CD4-positive, alpha-beta memory T cell (primary cell): ENCODE data around the gene IQGAP2. TPM values are rescaled to one million over a fixed set of nuclear protein-coding genes. Genes with fewer than 3 reads are reported as not detected.

Experiments used
- CTCF ChIA-PET: fragments of 350-600 bp; sonication (Branson Sonifier 250); formaldehyde crosslinking; loops from one replicate; lab custom pipeline; 2021; ENCODE audit warnings: inconsistent platforms; ENCODE audit not compliant: partially characterized antibody; lab: Charles Lee
- POLR2A ChIA-PET: fragments of 350-600 bp; sonication (Branson Sonifier 250); formaldehyde crosslinking; loops from one replicate; lab custom pipeline; 2021; ENCODE audit not compliant: partially characterized antibody; lab: Charles Lee
- DNase-seq, 5 donors: peaks; one replicate each; pipeline versions ENCODE4 v3.0.0 to v3.0.0-alpha.2; 2020 to 2022; ENCODE audit warnings: mixed read lengths in 1 of 5
- H3K27ac ChIP-seq: one replicate; pipeline ENCODE4 v1.7.0; 2013; ENCODE audit warnings: low read depth, low read length
- H3K27me3 ChIP-seq: 2 replicates; pipeline ENCODE4 v1.7.0; 2013; ENCODE audit warnings: mild to moderate bottlenecking, low read length, moderate library complexity; ENCODE audit not compliant: insufficient read depth
- H3K36me3 ChIP-seq: 2 replicates; pipeline ENCODE4 v1.7.0; 2013; ENCODE audit warnings: mild to moderate bottlenecking, low read length, moderate library complexity; ENCODE audit not compliant: insufficient read depth
- H3K4me1 ChIP-seq: 2 replicates; pipeline ENCODE4 v1.7.0; 2013; ENCODE audit warnings: mild to moderate bottlenecking, low read length, moderate library complexity; ENCODE audit not compliant: insufficient read depth
- H3K4me3 ChIP-seq, 2 donors: one replicate each; pipeline ENCODE4 v1.7.0; 2013; ENCODE audit warnings: low read length in 2 of 2, mild to moderate bottlenecking in 1 of 2
- H3K9me3 ChIP-seq, 2 donors: one replicate each; pipeline ENCODE4 v1.7.0; 2013; ENCODE audit warnings: low read length in 2 of 2, control low read depth in 1 of 2; ENCODE audit not compliant: control insufficient read depth in 1 of 2
- H3K27ac Mint-ChIP-seq, 7 donors: one replicate each; pipeline ENCODE4 v1.8.0; 2020 to 2021; ENCODE audit warnings: mixed read lengths in 7 of 7, mild to moderate bottlenecking in 6 of 7, inconsistent platforms in 3 of 7, moderate library complexity in 3 of 7
- H3K27me3 Mint-ChIP-seq, 2 donors: one replicate each; pipeline ENCODE4 v1.8.0; 2020 to 2021; ENCODE audit warnings: mixed read lengths in 2 of 2
- H3K36me3 Mint-ChIP-seq, 2 donors: one replicate each; pipeline ENCODE4 v1.8.0; 2020 to 2021; ENCODE audit warnings: mixed read lengths in 2 of 2, inconsistent platforms in 1 of 2, mild to moderate bottlenecking in 1 of 2
- H3K4me1 Mint-ChIP-seq, 4 donors: one replicate each; pipeline ENCODE4 v1.8.0; 2020 to 2021; ENCODE audit warnings: mixed read lengths in 4 of 4, mild to moderate bottlenecking in 1 of 4
- H3K4me3 Mint-ChIP-seq, 8 donors: one replicate each; pipeline ENCODE4 v1.8.0; 2020 to 2021; ENCODE audit warnings: mixed read lengths in 8 of 8, mild to moderate bottlenecking in 7 of 8, moderate library complexity in 6 of 8, inconsistent platforms in 3 of 8
- H3K9me3 Mint-ChIP-seq, 8 donors: one replicate each; pipeline ENCODE4 v1.8.0; 2020 to 2021; ENCODE audit warnings: mixed read lengths in 8 of 8, mild to moderate bottlenecking in 5 of 8, inconsistent platforms in 3 of 8, moderate library complexity in 1 of 8
- intact Hi-C: fragments of 100-400 bp; cut with micrococcal nuclease; formaldehyde crosslinking; loops from one replicate; pipeline ENCODE4 v1.15.1; 2023
- polyA plus RNA-seq, 2 donors: library from polyadenylated mRNA; unstranded; fragments of 300-500 nt; fragmentation: Illumina TruSeq; gene quantifications; one replicate each; pipeline ENCODE4 v1.2.3, GENCODE V29; 2021
- total RNA-seq, 2 experiments: library from RNA; stranded (reverse); gene quantifications; one replicate each; pipeline ENCODE4 v1.2.3, GENCODE V29; 2021

Gene IQGAP2
- total and polyA plus RNA-seq, 4 experiments from 2014 or later, result 24.7 to 126 (median 98.5) TPM

DNA sequence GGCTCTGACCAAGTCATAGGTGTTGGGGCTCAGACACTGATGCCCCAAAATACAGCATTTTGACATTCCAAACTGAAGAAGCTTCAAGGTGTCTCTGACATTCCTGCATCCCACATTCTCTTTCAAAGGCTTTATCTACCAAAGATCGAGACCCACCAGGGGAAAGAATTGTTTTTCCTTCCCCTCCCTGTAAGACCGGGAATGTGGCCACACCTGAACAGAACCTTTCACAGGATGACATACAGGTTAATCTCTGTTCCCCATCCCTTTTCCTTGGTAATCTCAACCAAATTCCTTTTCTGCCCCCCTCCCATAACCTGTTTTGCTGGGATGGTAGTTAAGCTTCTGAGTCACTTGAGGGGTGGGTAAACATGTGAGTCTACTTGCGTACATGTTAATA, 72.3 kb downstream of the IQGAP2 start:
- Mint-ChIP-seq H3K4me1 (peaks cover 65 to 91% (median 79%) of the 10 kb centered on the region in 4 donors), H3K36me3 (peaks cover 11 to 13% of the 10 kb centered on the region in 2 donors), H3K27me3 (no peaks in the 10 kb centered on the region), H3K4me3 (peak overlapping the region in 2 of 8 donors; percentile 1 to 17), H3K27ac (peak overlapping the region in 1 of 7 donors; percentile 88), H3K9me3 (peaks cover 0 to 3% (median 0%) of the 10 kb centered on the region in 8 donors)
- intact Hi-C loops, result no loop called here
- H3K4me3 ChIP-seq, result no peak overlapping the region
- POLR2A ChIA-PET, result interaction anchor here (8.6 kb wide), 1 partner anchor 71 kb away, joined by 87 read pairs; the partner anchor contains the start of gene IQGAP2
- CTCF ChIA-PET, result interaction anchor here (1.4 to 1.8 kb wide), 2 partner anchors 107 to 137 kb away, joined by 4 to 6 read pairs; no protein-coding TSS in a partner anchor
- H3K9me3 ChIP-seq, result no peaks in the 10 kb centered on the region
- H3K27ac ChIP-seq, result no peak overlapping the region
- peaks cover 94% of the 10 kb centered on the region for H3K4me1 ChIP-seq
- no peak for DNase-seq
- no peaks in the 10 kb centered on the region for H3K27me3 ChIP-seq
- no peaks in the 10 kb centered on the region for H3K36me3 ChIP-seq

DNA sequence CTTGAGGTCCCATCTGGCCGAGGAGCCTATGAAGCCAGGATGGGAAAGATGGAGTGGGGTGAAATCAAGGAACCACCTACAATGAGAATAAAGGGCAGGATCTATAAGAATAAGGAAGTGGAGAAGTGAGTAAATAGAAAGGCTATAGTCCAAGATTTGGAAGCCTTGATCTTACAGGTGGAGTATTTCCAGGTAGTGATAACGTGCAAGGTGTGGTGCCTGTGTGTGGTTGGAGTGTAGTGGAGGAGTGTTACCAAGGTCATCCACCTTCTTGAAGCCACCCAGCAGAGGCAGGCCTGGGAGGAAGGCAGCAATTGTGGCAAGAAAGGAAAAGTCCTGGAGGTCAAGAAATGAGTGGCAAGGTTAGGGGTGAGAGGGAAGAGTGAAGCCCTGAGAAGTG, 72.9 kb downstream of the IQGAP2 start:
- Histone ChIP-seq H3K9me3 (no peaks in the 10 kb centered on the region), H3K27me3 (no peaks in the 10 kb centered on the region), H3K4me1 (peaks cover 94% of the 10 kb centered on the region), H3K4me3 (no peak overlapping the region), H3K36me3 (no peaks in the 10 kb centered on the region), H3K27ac (no peak overlapping the region)
- Mint-ChIP-seq H3K27ac (peak overlapping the region in 5 of 7 donors; percentile 30 to 77 (median 64)), H3K27me3 (no peaks in the 10 kb centered on the region), H3K4me1 (peaks cover 66 to 91% (median 79%) of the 10 kb centered on the region in 4 donors), H3K4me3 (peak overlapping the region in 5 of 8 donors; percentile 1 to 44 (median 26)), H3K9me3 (peaks cover 0 to 3% (median 0%) of the 10 kb centered on the region in 8 donors), H3K36me3 (peaks cover 11 to 13% of the 10 kb centered on the region in 2 donors)
- ChIA-PET POLR2A (interaction anchor here (1.0 kb wide), 1 partner anchor 73 kb away, joined by 4 read pairs; no protein-coding TSS in a partner anchor), CTCF (interaction anchor here (0.6 kb wide), 1 partner anchor 23 kb away, joined by 4 read pairs; no protein-coding TSS in a partner anchor)
- no peak for DNase-seq
- intact Hi-C loops, result no loop called here

DNA sequence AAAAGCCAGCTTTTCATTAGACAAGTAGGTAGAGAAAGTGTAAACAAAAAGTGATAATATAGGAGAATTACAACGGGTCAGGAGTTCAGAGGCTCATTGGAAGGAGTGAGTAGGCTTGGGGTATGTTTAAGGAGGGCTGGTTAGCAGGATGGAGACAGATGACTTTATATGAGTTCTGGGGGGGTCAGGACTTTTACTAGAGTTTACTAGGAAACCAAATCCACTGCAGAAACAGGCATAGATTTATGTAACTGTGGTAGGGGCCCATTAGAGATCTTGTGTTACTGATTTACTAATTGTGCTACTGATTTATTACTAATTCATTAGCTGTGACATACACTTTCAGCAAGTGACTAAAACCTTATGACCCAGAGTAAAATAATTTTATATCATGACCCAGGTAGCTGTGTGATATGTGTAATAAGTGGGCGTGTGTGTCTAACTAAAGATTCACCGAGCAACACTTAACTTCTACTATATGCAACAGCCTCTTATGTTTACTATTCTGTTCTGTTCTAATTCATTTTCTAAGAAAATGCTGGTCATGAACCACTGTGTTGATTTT, 73.5 kb downstream of the IQGAP2 start:
- DNase-seq, result no peak
- H3K4me3 ChIP-seq, result no peak overlapping the region
- H3K27ac ChIP-seq, result no peak overlapping the region
- ChIA-PET POLR2A (interaction anchor here (1.0 kb wide), 1 partner anchor 74 kb away, joined by 4 read pairs; no protein-coding TSS in a partner anchor), CTCF (interaction anchor here (0.6 kb wide), 1 partner anchor 24 kb away, joined by 4 read pairs; no protein-coding TSS in a partner anchor)
- H3K9me3 ChIP-seq, result no peaks in the 10 kb centered on the region
- Mint-ChIP-seq H3K36me3 (peaks cover 8 to 13% of the 10 kb centered on the region in 2 donors), H3K4me1 (peaks cover 61 to 89% (median 75%) of the 10 kb centered on the region in 4 donors), H3K9me3 (peaks cover 0 to 3% (median 0%) of the 10 kb centered on the region in 8 donors), H3K27me3 (no peaks in the 10 kb centered on the region), H3K4me3 (peak overlapping the region in 2 of 8 donors; percentile 26 to 39), H3K27ac (peak overlapping the region in 4 of 7 donors; percentile 24 to 74 (median 59))
- H3K27me3 ChIP-seq, result no peaks in the 10 kb centered on the region
- peaks cover 90% of the 10 kb centered on the region for H3K4me1 ChIP-seq
- no peaks in the 10 kb centered on the region for H3K36me3 ChIP-seq
- intact Hi-C loops, result no loop called here

DNA sequence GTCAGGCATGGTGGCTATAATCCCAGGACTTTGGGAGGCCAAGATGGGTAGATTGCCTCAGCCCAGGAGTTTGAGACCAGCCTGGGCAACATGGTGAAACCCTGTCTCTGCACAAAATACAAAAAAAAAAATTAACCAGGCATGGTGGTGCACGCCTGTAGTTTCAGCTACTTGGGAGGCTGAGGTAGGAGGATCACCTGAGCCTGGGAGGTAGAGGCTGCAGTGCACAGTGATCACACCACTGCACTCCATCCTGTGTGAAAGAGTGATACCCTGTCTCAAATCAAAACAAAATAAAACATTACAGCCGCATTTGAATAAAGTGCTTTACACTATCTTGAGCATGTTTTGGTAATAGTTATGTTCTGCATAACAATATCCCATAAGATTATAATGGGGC, 74.0 kb downstream of the IQGAP2 start:
- H3K9me3 ChIP-seq, result no peaks in the 10 kb centered on the region
- Mint-ChIP-seq H3K9me3 (peaks cover 0 to 3% (median 0%) of the 10 kb centered on the region in 8 donors), H3K36me3 (peaks cover 8 to 13% of the 10 kb centered on the region in 2 donors), H3K4me3 (no peak overlapping the region), H3K27me3 (no peaks in the 10 kb centered on the region), H3K4me1 (peaks cover 57 to 88% (median 73%) of the 10 kb centered on the region in 4 donors), H3K27ac (no peak overlapping the region)
- H3K27ac ChIP-seq, result no peak overlapping the region
- H3K27me3 ChIP-seq, result no peaks in the 10 kb centered on the region
- POLR2A ChIA-PET, result interaction anchor here (1.1 kb wide), 1 partner anchor 70 kb away, joined by 3 read pairs; no protein-coding TSS in a partner anchor
- H3K4me3 ChIP-seq, result no peak overlapping the region
- CTCF ChIA-PET, result interaction anchor here (1.3 kb wide), 1 partner anchor 10 kb away, joined by 3 read pairs; no protein-coding TSS in a partner anchor
- peaks cover 90% of the 10 kb centered on the region for H3K4me1 ChIP-seq
- H3K36me3 ChIP-seq, result no peaks in the 10 kb centered on the region
- no peak for DNase-seq
- intact Hi-C loops, result no loop called here

DNA sequence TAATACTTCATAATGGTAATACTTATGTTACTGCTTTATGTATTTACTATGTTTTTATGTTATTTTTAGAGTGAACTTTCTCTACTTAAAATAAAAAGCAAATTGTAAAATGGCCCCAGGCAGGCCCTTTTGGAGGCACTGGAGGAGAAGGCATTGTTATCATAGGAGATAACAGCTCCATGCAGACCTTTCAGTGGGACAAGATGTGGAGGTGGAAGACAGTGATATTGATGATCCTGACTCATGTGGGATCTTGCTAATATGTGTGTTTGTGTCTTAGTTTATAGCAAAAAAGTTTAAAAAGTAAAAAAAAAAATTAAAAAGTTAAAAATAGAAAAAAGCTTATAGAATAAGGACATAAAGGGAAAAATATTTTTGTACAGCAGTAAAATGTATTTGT, 74.5 kb downstream of the IQGAP2 start:
- Histone ChIP-seq H3K27me3 (no peaks in the 10 kb centered on the region), H3K4me3 (no peak overlapping the region), H3K4me1 (peaks cover 86% of the 10 kb centered on the region), H3K9me3 (no peaks in the 10 kb centered on the region), H3K27ac (no peak overlapping the region), H3K36me3 (no peaks in the 10 kb centered on the region)
- Mint-ChIP-seq H3K36me3 (peaks cover 8 to 17% of the 10 kb centered on the region in 2 donors), H3K4me1 (peaks cover 56 to 88% (median 72%) of the 10 kb centered on the region in 4 donors), H3K27me3 (no peaks in the 10 kb centered on the region), H3K4me3 (no peak overlapping the region), H3K9me3 (peaks cover 0 to 3% (median 0%) of the 10 kb centered on the region in 8 donors), H3K27ac (no peak overlapping the region)
- CTCF ChIA-PET, result interaction anchor here (1.3 to 1.7 kb wide), 2 partner anchors 11 to 25 kb away, joined by 3 read pairs; no protein-coding TSS in a partner anchor
- intact Hi-C loops, result no loop called here
- no peak for DNase-seq
- POLR2A ChIA-PET, result interaction anchor here (0.9 to 1.1 kb wide), 2 partner anchors 66 to 70 kb away, joined by 3 read pairs; no protein-coding TSS in a partner anchor

DNA sequence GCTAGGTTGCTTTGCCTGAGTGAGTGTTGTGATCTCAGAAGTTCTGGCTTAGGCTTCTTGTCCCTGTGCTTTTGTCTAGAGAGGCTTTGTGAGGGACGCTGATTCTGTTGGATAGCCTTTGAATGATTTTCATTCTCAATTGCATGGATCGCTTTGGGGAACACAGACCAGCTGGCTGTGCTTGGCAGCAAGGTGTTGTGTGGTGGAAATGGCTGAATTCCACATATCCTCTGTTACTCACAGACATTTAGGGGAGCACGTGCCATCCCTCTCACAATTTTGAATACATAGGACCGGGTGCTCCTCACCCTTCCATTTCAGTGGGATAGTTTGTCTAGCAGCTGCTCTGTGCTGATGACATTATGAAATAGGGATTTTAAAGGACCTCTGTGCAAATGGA, 76.2 kb downstream of the IQGAP2 start:
- peak overlapping the region in 1 of 7 donors; percentile 89 for H3K27ac Mint-ChIP-seq
- no peaks in the 10 kb centered on the region for H3K27me3 Mint-ChIP-seq
- CTCF ChIA-PET, result interaction anchor here (1.7 kb wide), 1 partner anchor 23 kb away, joined by 3 read pairs; no protein-coding TSS in a partner anchor

More for the DNA sequence above, 76.2 kb downstream of the IQGAP2 start:
- Histone ChIP-seq H3K4me1 (peaks cover 69% of the 10 kb centered on the region), H3K36me3 (no peaks in the 10 kb centered on the region), H3K9me3 (no peaks in the 10 kb centered on the region), H3K4me3 (no peak overlapping the region), H3K27ac (no peak overlapping the region), H3K27me3 (no peaks in the 10 kb centered on the region)
- Mint-ChIP-seq H3K9me3 (no peaks in the 10 kb centered on the region), H3K4me3 (no peak overlapping the region), H3K4me1 (peaks cover 52 to 87% (median 68%) of the 10 kb centered on the region in 4 donors), H3K36me3 (peaks cover 2 to 17% of the 10 kb centered on the region in 2 donors)
- DNase-seq, result no peak
- POLR2A ChIA-PET, result no interaction called here
- intact Hi-C loops, result no loop called here
